Measurements from ENCODE around the gene TMEM94.

DNA sequence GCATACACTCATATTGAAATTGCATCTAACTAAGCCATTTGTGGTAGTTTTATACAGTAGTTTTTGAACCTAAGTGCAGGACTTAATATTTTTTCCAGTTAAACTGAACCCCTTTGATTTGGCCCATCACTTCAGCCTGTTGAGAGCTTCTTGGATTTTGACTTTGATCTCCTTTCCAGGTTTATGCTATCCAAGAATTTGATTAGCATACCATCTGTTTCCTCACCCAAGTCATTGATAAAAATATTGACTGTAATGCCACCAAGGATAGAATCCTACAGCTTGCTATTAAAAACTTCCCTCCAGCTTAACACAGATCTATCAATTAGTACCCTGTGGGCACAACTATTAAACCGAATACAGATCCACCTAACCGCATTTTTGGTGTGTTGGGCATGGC, 7.2 kb downstream of the TMEM94 start:
- TF ChIP-seq, protein P1, sequence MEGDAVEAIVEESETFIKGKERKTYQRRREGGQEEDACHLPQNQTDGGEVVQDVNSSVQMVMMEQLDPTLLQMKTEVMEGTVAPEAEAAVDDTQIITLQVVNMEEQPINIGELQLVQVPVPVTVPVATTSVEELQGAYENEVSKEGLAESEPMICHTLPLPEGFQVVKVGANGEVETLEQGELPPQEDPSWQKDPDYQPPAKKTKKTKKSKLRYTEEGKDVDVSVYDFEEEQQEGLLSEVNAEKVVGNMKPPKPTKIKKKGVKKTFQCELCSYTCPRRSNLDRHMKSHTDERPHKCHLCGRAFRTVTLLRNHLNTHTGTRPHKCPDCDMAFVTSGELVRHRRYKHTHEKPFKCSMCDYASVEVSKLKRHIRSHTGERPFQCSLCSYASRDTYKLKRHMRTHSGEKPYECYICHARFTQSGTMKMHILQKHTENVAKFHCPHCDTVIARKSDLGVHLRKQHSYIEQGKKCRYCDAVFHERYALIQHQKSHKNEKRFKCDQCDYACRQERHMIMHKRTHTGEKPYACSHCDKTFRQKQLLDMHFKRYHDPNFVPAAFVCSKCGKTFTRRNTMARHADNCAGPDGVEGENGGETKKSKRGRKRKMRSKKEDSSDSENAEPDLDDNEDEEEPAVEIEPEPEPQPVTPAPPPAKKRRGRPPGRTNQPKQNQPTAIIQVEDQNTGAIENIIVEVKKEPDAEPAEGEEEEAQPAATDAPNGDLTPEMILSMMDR (IDR thresholded peaks at IDR 0.05; ENCODE audit: low read length): no peak
- no peak for TF ChIP-seq EZH2 (IDR thresholded peaks at IDR 0.05; ENCODE audit: borderline replicate concordance, low read length)

All from OCI-LY1 (cell line).